ENCODE data around the gene PHLDB2.

DNA sequence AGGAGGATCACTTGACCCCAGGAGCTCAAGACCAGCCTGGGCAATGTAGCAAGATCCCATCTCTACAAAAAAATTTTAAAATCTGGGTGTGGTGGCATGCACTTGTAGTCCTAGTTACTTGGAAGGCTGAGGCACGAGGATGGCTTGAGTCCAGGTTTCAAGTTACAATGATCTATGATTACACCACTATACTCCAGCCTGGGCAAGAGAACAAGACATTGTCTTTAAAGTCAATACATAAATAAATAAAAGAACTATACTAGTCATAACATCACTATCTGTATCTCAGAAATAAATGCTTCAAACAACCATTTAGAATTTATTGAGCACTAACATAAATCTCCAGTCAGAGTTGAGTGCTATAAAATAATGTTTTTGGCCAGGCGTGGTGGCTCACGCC is 8.5 kb upstream of the PHLDB2 start:
- TF ChIP-seq, protein P1, sequence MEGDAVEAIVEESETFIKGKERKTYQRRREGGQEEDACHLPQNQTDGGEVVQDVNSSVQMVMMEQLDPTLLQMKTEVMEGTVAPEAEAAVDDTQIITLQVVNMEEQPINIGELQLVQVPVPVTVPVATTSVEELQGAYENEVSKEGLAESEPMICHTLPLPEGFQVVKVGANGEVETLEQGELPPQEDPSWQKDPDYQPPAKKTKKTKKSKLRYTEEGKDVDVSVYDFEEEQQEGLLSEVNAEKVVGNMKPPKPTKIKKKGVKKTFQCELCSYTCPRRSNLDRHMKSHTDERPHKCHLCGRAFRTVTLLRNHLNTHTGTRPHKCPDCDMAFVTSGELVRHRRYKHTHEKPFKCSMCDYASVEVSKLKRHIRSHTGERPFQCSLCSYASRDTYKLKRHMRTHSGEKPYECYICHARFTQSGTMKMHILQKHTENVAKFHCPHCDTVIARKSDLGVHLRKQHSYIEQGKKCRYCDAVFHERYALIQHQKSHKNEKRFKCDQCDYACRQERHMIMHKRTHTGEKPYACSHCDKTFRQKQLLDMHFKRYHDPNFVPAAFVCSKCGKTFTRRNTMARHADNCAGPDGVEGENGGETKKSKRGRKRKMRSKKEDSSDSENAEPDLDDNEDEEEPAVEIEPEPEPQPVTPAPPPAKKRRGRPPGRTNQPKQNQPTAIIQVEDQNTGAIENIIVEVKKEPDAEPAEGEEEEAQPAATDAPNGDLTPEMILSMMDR (IDR thresholded peaks at IDR 0.05; ENCODE audit: control extremely low read depth in 1 of 3, insufficient read depth in 1 of 3, low read depth in 1 of 3, low read length in 3 of 3), result no peak
- TF ChIP-seq SIX5 (IDR thresholded peaks at IDR 0.05; ENCODE audit: low read depth, low read length), result no peak
- TF ChIP-seq TAF1 (IDR thresholded peaks at IDR 0.05; ENCODE audit: low read depth, low read length), result no peak
- no peak for TF ChIP-seq EZH2 (IDR thresholded peaks at IDR 0.05; ENCODE audit: low read depth, low read length, severe bottlenecking)
- no peak for TF ChIP-seq POLR2A (IDR thresholded peaks at IDR 0.05; ENCODE audit: control extremely low read depth in 1 of 2, low read depth in 2 of 2, low read length in 2 of 2)
- no peak for TF ChIP-seq RNF2 (IDR thresholded peaks at IDR 0.05; ENCODE audit: borderline replicate concordance, low read depth, low read length, missing control alignments, poor library complexity, severe bottlenecking)
- no peak for TF ChIP-seq JUN (IDR thresholded peaks at IDR 0.05; ENCODE audit: low read depth, low read length)
- TF ChIP-seq ZNF274 (IDR thresholded peaks at IDR 0.05; ENCODE audit: borderline replicate concordance, extremely low read depth, low read length), result no peak
- no peak for TF ChIP-seq GABPA (IDR thresholded peaks at IDR 0.05; ENCODE audit: borderline replicate concordance, insufficient read depth, low read length)
- TF ChIP-seq CEBPB (IDR thresholded peaks at IDR 0.05; ENCODE audit: low read depth, low read length), result no peak
- TF ChIP-seq SIN3A (conservative IDR thresholded peaks at IDR 0.05 in 1 of 2, IDR thresholded peaks at IDR 0.05 in 1 of 2; ENCODE audit: low read depth in 1 of 2, low read length in 2 of 2), result no peak

Measured in H1 (cell line).